Measurements from ENCODE around the gene KIF12. TPM values are rescaled to one million over a fixed set of nuclear protein-coding genes. Genes with fewer than 3 reads are reported as not detected.

The KIF12 gene
- total and polyA plus RNA-seq, 2 of the 13 experiments (the other 11 are each of a cell fraction or from before 2014, with no cell fraction given) = 1.8 to 12.5 TPM

- in situ Hi-C loops (cut with HindIII; ENCODE audit: extremely low pct_ligation_motif_present, low pct_unique_long_range_greater_than_20kb) = loop anchor here (5.0 kb wide), 1 partner anchor 34 kb away; no protein-coding TSS in a partner anchor
- H3K36me3 ChIP-seq (replicated peaks in 1 of 2; ENCODE audit: control insufficient read depth in 1 of 2, insufficient read depth in 2 of 2, low read length in 2 of 2) = no peaks in the 10 kb centered on the region
- H3K9ac ChIP-seq (ENCODE audit: insufficient read depth, low read depth, low read length) = no peak overlapping the region
- H3K27ac ChIP-seq (ENCODE audit: extremely low read length, insufficient read depth, low read length) = no peak overlapping the region
- H3K4me2 ChIP-seq (ENCODE audit: low read depth, low read length) = peak overlapping the region; percentile 69
- no peaks in the 10 kb centered on the region for H4K20me1 ChIP-seq (ENCODE audit: insufficient read depth, low read length)
- no peak for ATAC-seq
- POLR2A ChIA-PET = interaction anchor here (1.6 to 6.5 kb wide), 7 partner anchors 12 to 63 kb away, joined by 6 to 87 read pairs (median 15); partner anchors contain the start of genes AMBP and COL27A1
- H2AFZ ChIP-seq (ENCODE audit: low read length) = no peak overlapping the region
- peak overlapping the region in 1 of 3 experiments; percentile 39; a peak in 1 of 6 replicates for H3K4me3 ChIP-seq (replicated peaks in 1 of 3; ENCODE audit: insufficient read depth in 1 of 3, low read depth in 2 of 3, low read length in 3 of 3)
- BruUV-seq (replicated peaks) = no TSS peak
- no peaks in the 10 kb centered on the region; a peak in 1 of 5 replicates for H3K27me3 ChIP-seq (ENCODE audit: control insufficient read depth in 1 of 2, insufficient read depth in 2 of 2, low read length in 2 of 2)
- 0% methylated on average over 4 of the region's 4 CpGs for WGBS (ENCODE audit: low lambda C conversion rate)
- DNase-seq (ENCODE audit: low spot score) = no peak
- no peaks in the 10 kb centered on the region for H3K9me3 ChIP-seq (ENCODE audit: low read length)
- intact Hi-C loops (cut with micrococcal nuclease; ENCODE audit: unreplicated experiment) = loop anchor here (5.0 kb wide), 1 partner anchor 704 kb away; no protein-coding TSS in a partner anchor
- FAIRE-seq = peak; percentile 51
- CTCF ChIA-PET (ENCODE audit: low intra/inter-chr PET ratio, low total read pairs) = no interaction called here
- no peaks in the 10 kb centered on the region for H3K79me2 ChIP-seq (ENCODE audit: insufficient read depth, low read length)
- peaks cover 73% of the 10 kb centered on the region for H3K4me1 ChIP-seq (ENCODE audit: insufficient read depth, low read length)
- TF ChIP-seq ELF1 (CRISPR knock-in tag; IDR thresholded peaks at IDR 0.05) (no peak), FUBP1 (CRISPR knock-in tag; IDR thresholded peaks at IDR 0.05; ENCODE audit: borderline replicate concordance) (no peak), MIER3 (CRISPR knock-in tag; IDR thresholded peaks at IDR 0.05; ENCODE audit: borderline replicate concordance) (no peak), ZSCAN12 (CRISPR knock-in tag; IDR thresholded peaks at IDR 0.05) (no peak), PBX2 (CRISPR knock-in tag; IDR thresholded peaks at IDR 0.05) (no peak), ZNF879 (CRISPR knock-in tag; IDR thresholded peaks at IDR 0.05) (no peak), E2F1 (CRISPR knock-in tag; IDR thresholded peaks at IDR 0.05) (no peak), ZNF30 (CRISPR knock-in tag; IDR thresholded peaks at IDR 0.05) (no peak), MTERF4 (CRISPR knock-in tag; IDR thresholded peaks at IDR 0.05) (no peak), ZBTB8A (CRISPR knock-in tag; IDR thresholded peaks at IDR 0.05; ENCODE audit: borderline replicate concordance, low read depth) (no peak), MYPOP (CRISPR knock-in tag; IDR thresholded peaks at IDR 0.05) (no peak), ZNF746 (CRISPR knock-in tag; IDR thresholded peaks at IDR 0.05) (no peak), ZNF891 (CRISPR knock-in tag; IDR thresholded peaks at IDR 0.05) (no peak)
Observed at GRCh38 chr9:114140850-114141249, 41.8 kb upstream of the KIF12 start.
